ACC112 (cell line): ENCODE data around the gene MAP4K2.

Experiments used
- H2AFZ ChIP-seq: fragments of 200-600 bp; sonication (generic); one replicate; pipeline ENCODE4 v1.6.0; 2017; ENCODE audit warnings: antibody characterized with exemption, low read length; ENCODE audit not compliant: unreplicated experiment
- H3K27ac ChIP-seq: fragments of 200-600 bp; sonication (generic); 2 replicates; pipeline ENCODE4 v1.5.1; 2014; ENCODE audit warnings: low read depth, mild to moderate bottlenecking, antibody characterized with exemption, low read length, moderate library complexity
- H3K27me3 ChIP-seq: fragments of 200-600 bp; sonication (generic); 2 replicates; pipeline ENCODE4 v1.6.1; 2014; ENCODE audit warnings: mild to moderate bottlenecking, antibody characterized with exemption, low read length, moderate library complexity, mixed read lengths; ENCODE audit not compliant: insufficient read depth
- H3K36me3 ChIP-seq: fragments of 200-600 bp; sonication (generic); 2 replicates; pipeline ENCODE4 v1.6.1; 2016; ENCODE audit warnings: mild to moderate bottlenecking, antibody characterized with exemption, low read length, moderate library complexity, mixed read lengths; ENCODE audit not compliant: insufficient read depth
- H3K4me1 ChIP-seq: fragments of 200-600 bp; sonication (generic); one replicate; pipeline ENCODE4 v1.6.1; 2016; ENCODE audit warnings: low read length, mixed read lengths; ENCODE audit not compliant: insufficient read depth, unreplicated experiment, control insufficient read depth
- H3K4me3 ChIP-seq: fragments of 200-600 bp; sonication (generic); 2 replicates; pipeline ENCODE4 v1.5.1; 2014; ENCODE audit warnings: mild to moderate bottlenecking, low read depth, low read length
- H3K79me2 ChIP-seq: fragments of 200-600 bp; sonication (generic); one replicate; pipeline ENCODE4 v1.6.0; 2016; ENCODE audit warnings: low read length; ENCODE audit not compliant: control insufficient read depth, unreplicated experiment, insufficient read depth

Gene MAP4K2

GRCh38 chr11:64836448-64837072, 33.5 kb upstream of the MAP4K2 start:
- Histone ChIP-seq H3K4me1 (no peaks in the 10 kb centered on the region), H3K79me2 (no peaks in the 10 kb centered on the region), H3K36me3 (no peaks in the 10 kb centered on the region), H3K4me3 (no peak overlapping the region), H3K27ac (no peak overlapping the region), H2AFZ (no peak overlapping the region), H3K27me3 (no peaks in the 10 kb centered on the region)

- Histone ChIP-seq H3K36me3 (no peaks in the 10 kb centered on the region), H2AFZ (no peak overlapping the region), H3K4me1 (no peaks in the 10 kb centered on the region), H3K27ac (no peak overlapping the region), H3K27me3 (no peaks in the 10 kb centered on the region), H3K79me2 (no peaks in the 10 kb centered on the region), H3K4me3 (no peak overlapping the region)
Measured at GRCh38 chr11:64835616-64836447, 32.8 kb upstream of the MAP4K2 start.

GRCh38 chr11:64834723-64835615, 32.0 kb upstream of the MAP4K2 start:
- no peak overlapping the region for H2AFZ ChIP-seq
- no peaks in the 10 kb centered on the region for H3K27me3 ChIP-seq
- H3K27ac ChIP-seq, result no peak overlapping the region
- H3K36me3 ChIP-seq, result no peaks in the 10 kb centered on the region
- H3K4me1 ChIP-seq, result no peaks in the 10 kb centered on the region
- H3K79me2 ChIP-seq, result no peaks in the 10 kb centered on the region
- H3K4me3 ChIP-seq, result no peak overlapping the region

GRCh38 chr11:64834031-64834722, 31.2 kb upstream of the MAP4K2 start:
- Histone ChIP-seq H3K36me3 (no peaks in the 10 kb centered on the region), H3K79me2 (no peaks in the 10 kb centered on the region), H3K4me1 (no peaks in the 10 kb centered on the region)

GRCh38 chr11:64833509-64833908, 30.5 kb upstream of the MAP4K2 start:
- Histone ChIP-seq H3K36me3 (no peaks in the 10 kb centered on the region), H3K27ac (no peak overlapping the region), H2AFZ (no peak overlapping the region)

More at GRCh38 chr11:64834031-64834722, 31.2 kb upstream of the MAP4K2 start:
- no peak overlapping the region for H3K27ac ChIP-seq
- H2AFZ ChIP-seq, result no peak overlapping the region
- H3K4me3 ChIP-seq, result no peak overlapping the region
- H3K27me3 ChIP-seq, result no peaks in the 10 kb centered on the region

GRCh38 chr11:64833198-64833502, 30.1 kb upstream of the MAP4K2 start:
- no peaks in the 10 kb centered on the region for H3K79me2 ChIP-seq
- H3K27me3 ChIP-seq, result no peaks in the 10 kb centered on the region
- no peaks in the 10 kb centered on the region for H3K4me1 ChIP-seq
- H3K4me3 ChIP-seq, result no peak overlapping the region
- no peak overlapping the region for H3K27ac ChIP-seq
- no peak overlapping the region for H2AFZ ChIP-seq
- no peaks in the 10 kb centered on the region for H3K36me3 ChIP-seq

More at GRCh38 chr11:64833509-64833908, 30.5 kb upstream of the MAP4K2 start:
- no peak overlapping the region for H3K4me3 ChIP-seq
- H3K4me1 ChIP-seq, result no peaks in the 10 kb centered on the region
- no peaks in the 10 kb centered on the region for H3K79me2 ChIP-seq
- H3K27me3 ChIP-seq, result no peaks in the 10 kb centered on the region

GRCh38 chr11:64832467-64833197, 29.6 kb upstream of the MAP4K2 start:
- Histone ChIP-seq H3K36me3 (no peaks in the 10 kb centered on the region), H3K4me3 (no peak overlapping the region), H3K27me3 (no peaks in the 10 kb centered on the region), H3K4me1 (no peaks in the 10 kb centered on the region), H3K79me2 (no peaks in the 10 kb centered on the region), H2AFZ (no peak overlapping the region), H3K27ac (no peak overlapping the region)

GRCh38 chr11:64831411-64831891, 28.4 kb upstream of the MAP4K2 start:
- no peak overlapping the region for H3K27ac ChIP-seq
- no peaks in the 10 kb centered on the region for H3K4me1 ChIP-seq
- H3K36me3 ChIP-seq, result no peaks in the 10 kb centered on the region
- H3K27me3 ChIP-seq, result no peaks in the 10 kb centered on the region
- H3K79me2 ChIP-seq, result no peaks in the 10 kb centered on the region
- no peak overlapping the region for H2AFZ ChIP-seq
- no peak overlapping the region for H3K4me3 ChIP-seq

- Histone ChIP-seq H3K4me1 (no peaks in the 10 kb centered on the region), H3K4me3 (no peak overlapping the region), H3K36me3 (no peaks in the 10 kb centered on the region), H3K27ac (no peak overlapping the region), H3K27me3 (no peaks in the 10 kb centered on the region), H2AFZ (no peak overlapping the region), H3K79me2 (no peaks in the 10 kb centered on the region)
Measured at GRCh38 chr11:64829536-64830251, 26.7 kb upstream of the MAP4K2 start.
